ENCODE data around the gene ANAPC4.

The ANAPC4 gene

GRCh38 chr4:25417014-25417413, 40.0 kb downstream of the ANAPC4 start:
- Histone ChIP-seq H3K9me3 (ENCODE audit: severe bottlenecking) (no peaks in the 10 kb centered on the region), H3K36me3 (ENCODE audit: low read depth) (peaks cover 57% of the 10 kb centered on the region), H3K4me3 (ENCODE audit: severe bottlenecking) (no peak overlapping the region), H3K4me1 (ENCODE audit: insufficient read depth, poor library complexity, severe bottlenecking) (no peaks in the 10 kb centered on the region), H3K27ac (ENCODE audit: poor library complexity, severe bottlenecking) (no peak overlapping the region), H3K27me3 (ENCODE audit: insufficient read depth, poor library complexity, severe bottlenecking) (no peaks in the 10 kb centered on the region)
- no peak for ATAC-seq (ENCODE audit: low read depth)
- DNase-seq (ENCODE audit: low spot score), result no peak
- TF ChIP-seq CTCF (IDR thresholded peaks at IDR 0.05; ENCODE audit: poor library complexity, severe bottlenecking), result no peak

GRCh38 chr4:25420931-25421330, 43.9 kb downstream of the ANAPC4 start:
- no peaks in the 10 kb centered on the region for H3K27me3 ChIP-seq (ENCODE audit: insufficient read depth, poor library complexity, severe bottlenecking)
- no peak for TF ChIP-seq CTCF (IDR thresholded peaks at IDR 0.05; ENCODE audit: poor library complexity, severe bottlenecking)
- DNase-seq (ENCODE audit: low spot score) (no peak), ATAC-seq (ENCODE audit: low read depth) (no peak)
- H3K36me3 ChIP-seq (ENCODE audit: low read depth), result peaks cover 26% of the 10 kb centered on the region
- H3K9me3 ChIP-seq (ENCODE audit: severe bottlenecking), result no peaks in the 10 kb centered on the region
- H3K4me1 ChIP-seq (ENCODE audit: insufficient read depth, poor library complexity, severe bottlenecking), result no peaks in the 10 kb centered on the region
- H3K4me3 ChIP-seq (ENCODE audit: severe bottlenecking), result no peak overlapping the region
- no peak overlapping the region for H3K27ac ChIP-seq (ENCODE audit: poor library complexity, severe bottlenecking)

- Histone ChIP-seq H3K36me3 (ENCODE audit: low read depth) (peaks cover 20% of the 10 kb centered on the region), H3K9me3 (ENCODE audit: severe bottlenecking) (no peaks in the 10 kb centered on the region), H3K27ac (ENCODE audit: poor library complexity, severe bottlenecking) (no peak overlapping the region), H3K4me1 (ENCODE audit: insufficient read depth, poor library complexity, severe bottlenecking) (no peaks in the 10 kb centered on the region), H3K27me3 (ENCODE audit: insufficient read depth, poor library complexity, severe bottlenecking) (no peaks in the 10 kb centered on the region), H3K4me3 (ENCODE audit: severe bottlenecking) (no peak overlapping the region)
- no peak for ATAC-seq (ENCODE audit: low read depth)
- no peak for TF ChIP-seq CTCF (IDR thresholded peaks at IDR 0.05; ENCODE audit: poor library complexity, severe bottlenecking)
- DNase-seq (ENCODE audit: low spot score), result no peak
These were observed 44.9 kb downstream of the ANAPC4 start for GRCh38 chr4:25421816-25422525.

- no peaks in the 10 kb centered on the region for H3K27me3 ChIP-seq (ENCODE audit: insufficient read depth, poor library complexity, severe bottlenecking)
- no peak for ATAC-seq (ENCODE audit: low read depth)
- H3K36me3 ChIP-seq (ENCODE audit: low read depth), result peaks cover 6% of the 10 kb centered on the region; the same call in 1 of the 2 replicates
- DNase-seq (ENCODE audit: low spot score), result no peak
- H3K4me1 ChIP-seq (ENCODE audit: insufficient read depth, poor library complexity, severe bottlenecking), result no peaks in the 10 kb centered on the region
- H3K9me3 ChIP-seq (ENCODE audit: severe bottlenecking), result no peaks in the 10 kb centered on the region
- H3K4me3 ChIP-seq (ENCODE audit: severe bottlenecking), result no peak overlapping the region
- no peak overlapping the region for H3K27ac ChIP-seq (ENCODE audit: poor library complexity, severe bottlenecking)
- TF ChIP-seq CTCF (IDR thresholded peaks at IDR 0.05; ENCODE audit: poor library complexity, severe bottlenecking), result no peak
These were observed 46.5 kb downstream of the ANAPC4 start for GRCh38 chr4:25423548-25423947.

- ATAC-seq (ENCODE audit: low read depth) (no peak), DNase-seq (ENCODE audit: low spot score) (no peak)
- Histone ChIP-seq H3K9me3 (ENCODE audit: severe bottlenecking) (no peaks in the 10 kb centered on the region), H3K4me3 (ENCODE audit: severe bottlenecking) (no peak overlapping the region), H3K36me3 (ENCODE audit: low read depth) (no peaks in the 10 kb centered on the region), H3K4me1 (ENCODE audit: insufficient read depth, poor library complexity, severe bottlenecking) (no peaks in the 10 kb centered on the region), H3K27me3 (ENCODE audit: insufficient read depth, poor library complexity, severe bottlenecking) (no peaks in the 10 kb centered on the region), H3K27ac (ENCODE audit: poor library complexity, severe bottlenecking) (no peak overlapping the region)
- no peak for TF ChIP-seq CTCF (IDR thresholded peaks at IDR 0.05; ENCODE audit: poor library complexity, severe bottlenecking)
These were observed 47.6 kb downstream of the ANAPC4 start for GRCh38 chr4:25424539-25425228.
